ENCODE measurements around the gene ZNF878. TPM values are rescaled to one million over a fixed set of nuclear protein-coding genes. Genes with fewer than 3 reads are reported as not detected.
A peak's percentile ranks its signal among the peaks of the same experiment; 100 is the strongest.

The ZNF878 gene
- total and polyA plus RNA-seq, 9 of the 15 experiments (the other 6 are each of a cell fraction or from before 2014, with no cell fraction given): 0.30 to 1.4 (median 0.50) TPM

GRCh38 chr19:12052497-12053169 is at the start of gene ZNF878 (continued):
- TF ChIP-seq ZBTB26 (CRISPR knock-in tag; IDR thresholded peaks at IDR 0.05) (no peak), HBP1 (CRISPR knock-in tag; IDR thresholded peaks at IDR 0.05) (no peak), SIRT6 (IDR thresholded peaks at IDR 0.05; ENCODE audit: low read depth, low read length) (no peak), KDM5B (IDR thresholded peaks at IDR 0.05; ENCODE audit: insufficient replicate concordance, low read depth, low read length) (no peak), ZBTB2 (IDR thresholded peaks at IDR 0.05) (no peak), ZNF23 (CRISPR knock-in tag; IDR thresholded peaks at IDR 0.05) (no peak), SRF (CRISPR knock-in tag; IDR thresholded peaks at IDR 0.05) (no peak), ZNF696 (CRISPR knock-in tag; conservative IDR thresholded peaks at IDR 0.05) (no peak), BCL6 (CRISPR knock-in tag; IDR thresholded peaks at IDR 0.05) (no peak), PRDM10 (IDR thresholded peaks at IDR 0.05; ENCODE audit: partially characterized antibody) (peak; percentile 43), TEAD1 (CRISPR knock-in tag; IDR thresholded peaks at IDR 0.05) (no peak), ZNF518B (CRISPR knock-in tag; IDR thresholded peaks at IDR 0.05) (no peak), COPS2 (conservative IDR thresholded peaks at IDR 0.05) (no peak)

All from K562 (cell line).